GM19324 (cell line): ENCODE results near the gene ARL6.

Experiments
- ATAC-seq: cut with Tn5 transposase; IDR thresholded peaks from one replicate; pipeline ENCODE4 v1.9.1; 2021; ENCODE audit warnings: mild to moderate bottlenecking, moderate library complexity; ENCODE audit not compliant: unreplicated experiment, low FRiP score

ARL6 gene, protein sequence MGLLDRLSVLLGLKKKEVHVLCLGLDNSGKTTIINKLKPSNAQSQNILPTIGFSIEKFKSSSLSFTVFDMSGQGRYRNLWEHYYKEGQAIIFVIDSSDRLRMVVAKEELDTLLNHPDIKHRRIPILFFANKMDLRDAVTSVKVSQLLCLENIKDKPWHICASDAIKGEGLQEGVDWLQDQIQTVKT

DNA sequence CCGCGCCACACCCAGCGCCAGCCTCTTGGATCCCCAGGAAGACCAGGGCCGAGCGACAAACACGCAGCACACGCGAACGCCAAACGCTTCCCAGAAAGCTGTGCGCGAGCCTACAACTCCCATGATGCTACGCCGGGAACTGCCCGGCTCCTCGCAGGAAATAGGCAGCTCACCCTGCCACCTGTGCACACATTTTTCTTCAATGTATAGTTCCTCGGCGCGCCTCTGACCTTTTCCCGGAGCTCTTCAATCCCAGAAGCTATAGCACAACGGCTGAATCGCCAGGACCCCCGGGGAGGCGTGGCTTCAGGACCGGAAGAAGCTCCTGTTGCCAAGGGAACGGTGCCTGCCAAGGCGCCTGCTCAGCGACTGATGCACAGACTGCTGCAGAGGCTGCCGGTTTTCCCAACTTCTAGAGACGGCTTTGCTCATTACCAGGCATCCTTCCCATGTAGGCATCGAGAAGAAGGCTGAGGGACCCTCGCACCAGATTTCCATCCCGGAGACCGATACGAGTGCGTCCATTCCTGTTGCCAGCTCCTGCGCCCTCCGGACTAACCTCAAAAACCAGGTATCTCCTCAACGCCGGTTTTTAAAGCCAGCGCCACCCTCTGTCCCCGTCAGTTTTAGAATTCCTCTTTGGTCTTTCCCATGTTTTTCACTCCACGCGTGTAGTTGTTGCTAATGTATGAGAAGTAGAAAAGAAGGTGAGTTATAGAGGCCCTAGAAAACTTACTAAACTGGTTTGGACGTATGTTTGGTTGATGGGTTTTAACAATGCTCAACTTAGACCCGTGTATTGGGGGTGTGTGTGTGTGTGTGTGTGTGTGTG lies at the start of gene ARL6:
Gene ARL6 (plus strand): TSS at position 352 of the 832 bp plus-strand sequence. CDS start 3,350 bp downstream, outside the sequence.
- ATAC-seq: peak; percentile 98

DNA sequence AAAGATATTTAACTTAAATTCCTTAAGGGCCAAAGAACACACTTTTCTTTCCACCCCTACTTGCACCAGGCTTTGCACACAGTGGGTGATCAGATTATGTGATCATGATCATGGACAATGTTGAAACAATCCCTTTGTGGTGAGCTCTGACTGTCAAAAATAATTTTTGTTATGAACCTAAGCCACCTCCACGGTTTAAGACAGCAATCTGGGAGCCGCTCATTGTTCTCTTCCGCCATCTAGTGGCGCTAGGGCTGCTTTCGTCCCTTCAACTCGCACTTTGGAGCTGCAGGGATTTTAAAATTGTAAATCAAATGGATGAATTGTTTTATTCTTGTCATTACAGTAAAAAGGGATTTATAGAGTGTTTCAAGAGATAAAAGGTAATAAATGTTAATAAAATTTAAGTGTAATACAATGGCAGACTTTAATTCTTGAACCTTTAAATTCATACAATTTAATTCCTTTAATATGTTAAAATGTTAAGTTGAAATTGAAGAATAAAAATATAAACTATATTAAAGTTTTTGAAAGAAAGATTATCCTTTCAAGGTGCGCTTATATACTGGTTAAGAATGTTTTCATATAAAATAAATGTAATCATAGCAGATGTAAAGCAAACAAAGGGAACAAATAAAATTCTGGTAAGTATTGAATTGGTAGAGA lies 45.3 kb upstream of the ARL6 start:
- peak; percentile 81 for ATAC-seq

GRCh38 chr3:97720417-97720816 lies 44.1 kb upstream of the ARL6 start:
- ATAC-seq: no peak

DNA sequence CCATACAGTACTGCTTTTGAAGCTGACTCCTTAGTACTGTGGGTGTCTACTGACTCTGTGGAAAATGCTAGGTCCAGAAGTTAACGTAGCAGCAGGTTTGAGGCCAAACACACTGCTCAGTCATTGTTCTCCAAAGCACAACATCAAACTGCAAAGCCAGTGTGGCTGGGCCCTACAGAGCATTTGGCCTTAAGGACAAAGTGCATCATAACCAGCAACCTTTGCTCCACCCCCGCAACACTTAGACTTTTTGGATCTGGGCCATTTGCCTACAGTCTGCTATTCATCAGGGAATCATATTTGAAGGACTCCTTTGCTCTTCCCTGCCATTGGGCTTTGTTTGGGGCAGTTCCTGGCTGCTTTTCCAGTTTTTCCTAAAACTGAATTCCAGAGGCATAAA lies 43.1 kb upstream of the ARL6 start:
- no peak for ATAC-seq

- ATAC-seq: no peak
Observed at GRCh38 chr3:97736928-97737327, 27.6 kb upstream of the ARL6 start.

- no peak for ATAC-seq
Observed at GRCh38 chr3:97738761-97739160, 25.8 kb upstream of the ARL6 start.

- ATAC-seq: no peak
Observed at GRCh38 chr3:97742036-97742435, 22.5 kb upstream of the ARL6 start.

DNA sequence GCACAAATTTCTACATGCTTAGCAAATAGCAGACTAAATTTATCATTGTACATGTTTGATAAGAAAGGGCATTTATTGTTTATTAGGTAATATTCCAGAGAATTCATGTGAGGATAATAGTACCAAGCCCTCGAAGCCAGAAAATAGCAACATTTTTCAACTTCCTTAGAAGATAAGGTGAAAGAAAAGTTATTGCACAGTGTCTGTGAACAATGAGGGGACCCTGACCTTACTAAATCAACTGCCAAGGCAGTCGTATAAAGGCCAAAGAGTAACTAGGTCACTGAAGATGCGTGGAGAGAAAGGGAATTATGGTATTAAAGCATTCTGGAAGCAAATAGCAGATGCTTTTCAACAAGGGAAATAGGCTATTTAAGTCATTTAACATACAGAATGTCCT lies 20.3 kb upstream of the ARL6 start:
- no peak for ATAC-seq

- ATAC-seq: no peak
Observed at GRCh38 chr3:97763586-97764406, 762 bp upstream of the ARL6 start.

DNA sequence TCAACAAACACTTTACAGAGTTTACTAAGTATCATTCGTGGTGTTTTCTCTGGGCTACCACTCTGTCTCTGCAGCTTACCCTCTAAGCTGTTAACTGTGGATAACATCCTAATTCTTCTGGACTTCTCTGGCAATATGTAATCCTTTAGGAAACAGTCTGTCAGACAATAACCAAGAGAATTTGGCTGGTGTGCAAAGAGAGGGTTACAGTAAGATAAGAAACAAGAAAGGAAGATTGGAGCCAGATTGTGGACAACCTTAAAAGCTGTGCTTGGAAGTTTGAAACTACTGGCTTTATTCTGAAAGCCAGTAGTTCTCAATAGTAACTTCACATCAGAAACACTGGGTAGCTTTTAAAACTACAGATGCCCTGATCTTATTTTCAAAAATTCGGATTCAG lies 778 bp downstream of the ARL6 start:
- ATAC-seq: no peak

- ATAC-seq: no peak
Observed at GRCh38 chr3:97772926-97773325, 8.4 kb downstream of the ARL6 start.

GRCh38 chr3:97778152-97778551 lies 13.6 kb downstream of the ARL6 start:
- no peak for ATAC-seq

GRCh38 chr3:97793420-97794019 lies 29.0 kb downstream of the ARL6 start:
- peak; percentile 50 for ATAC-seq

DNA sequence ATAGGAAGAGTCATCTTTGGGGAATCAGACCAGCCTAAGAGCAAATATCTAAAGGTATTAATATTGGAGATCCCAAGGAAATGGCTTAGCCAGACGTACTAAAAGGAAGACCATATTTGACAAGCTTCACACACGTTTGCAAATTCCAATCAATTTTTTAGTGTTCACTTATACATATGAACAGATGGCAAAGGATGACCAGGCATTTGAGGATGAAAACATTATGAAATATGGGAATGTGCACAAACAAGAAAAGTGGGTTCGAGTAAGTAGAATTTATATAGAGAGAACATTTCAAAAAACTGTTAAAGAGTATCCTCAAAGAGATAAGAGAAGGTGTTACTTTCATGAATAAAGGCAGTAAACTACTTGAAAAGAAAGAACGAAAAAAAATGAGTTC lies 31.4 kb downstream of the ARL6 start:
- ATAC-seq: no peak

GRCh38 chr3:97804471-97804870 lies 39.9 kb downstream of the ARL6 start:
- no peak for ATAC-seq

DNA sequence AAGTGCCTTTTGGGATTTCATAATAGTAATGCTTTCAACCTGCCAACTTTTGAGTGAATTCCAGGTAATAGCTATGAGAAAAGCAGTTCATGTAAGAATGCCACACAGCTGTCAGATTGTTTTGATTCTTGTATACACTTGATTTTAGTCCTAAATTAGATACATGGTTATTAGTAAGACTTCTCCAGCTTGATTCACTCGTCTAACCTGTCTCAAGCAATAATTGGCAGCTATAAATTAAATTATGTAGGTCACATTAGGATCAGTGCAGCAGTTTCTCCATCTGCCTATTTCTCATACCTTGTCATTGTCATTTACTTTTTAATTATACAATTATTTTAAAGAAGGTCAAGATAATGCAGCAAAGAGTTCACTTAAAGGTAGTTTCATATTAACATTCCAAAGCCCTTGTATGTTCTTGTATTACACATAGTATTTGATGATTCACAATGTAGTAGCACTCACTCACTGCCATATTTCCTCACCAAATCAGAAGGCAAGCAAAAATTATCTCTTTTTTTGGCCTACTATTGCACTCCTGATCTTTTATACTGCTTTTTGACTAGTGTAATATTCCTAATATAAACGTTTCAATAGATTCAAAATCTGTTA lies 46.3 kb downstream of the ARL6 start:
- no peak for ATAC-seq

- no peak for ATAC-seq
Observed at GRCh38 chr3:97815149-97815917, 50.8 kb downstream of the ARL6 start.

GRCh38 chr3:97816811-97817210 lies 52.3 kb downstream of the ARL6 start:
- ATAC-seq: no peak

- no peak for ATAC-seq
Observed at GRCh38 chr3:97817965-97818364, 53.4 kb downstream of the ARL6 start.
